HUES6 (cell line): ENCODE data around the gene ASH1L.

Experiments
- H3K27ac ChIP-seq: 2 replicates; pipeline ENCODE4 v1.7.0; 2013; ENCODE audit warnings: low read depth, mild to moderate bottlenecking, low read length, inconsistent platforms
- H3K27me3 ChIP-seq: 2 replicates; pipeline ENCODE4 v1.6.1; 2013; ENCODE audit warnings: low read length; ENCODE audit not compliant: control insufficient read depth, insufficient read depth
- H3K36me3 ChIP-seq: 2 replicates; pipeline ENCODE4 v1.6.1; 2013; ENCODE audit warnings: low read length; ENCODE audit not compliant: control insufficient read depth, insufficient read depth
- H3K4me1 ChIP-seq: 2 replicates; pipeline ENCODE4 v1.6.1; 2013; ENCODE audit warnings: low read length; ENCODE audit not compliant: control insufficient read depth, insufficient read depth
- H3K4me3 ChIP-seq: 2 replicates; pipeline ENCODE4 v1.5.1; 2013; ENCODE audit warnings: low read depth, low read length
- H3K9ac ChIP-seq: one replicate; pipeline ENCODE4 v1.6.1; 2013; ENCODE audit warnings: mild to moderate bottlenecking, low read length
- H3K9me3 ChIP-seq: 2 replicates; pipeline ENCODE4 v1.6.1; 2013; ENCODE audit warnings: low read depth, low read length; ENCODE audit not compliant: control insufficient read depth, insufficient read depth

The ASH1L gene

GRCh38 chr1:155320661-155321617, 241.7 kb downstream of the ASH1L start, which contains the start of gene RUSC1:
Gene RUSC1, plus strand, starts transcription at chr1:155320894. Its CDS starts 880 bp downstream, at chr1:155321774.
- peak within 1 kb of the TSS; percentile 18 for H3K9ac ChIP-seq
- no peak within 1 kb of the TSS for H3K27ac ChIP-seq
- H3K36me3 ChIP-seq = peaks cover 43% of the 10 kb centered on the region
- peak within 1 kb of the TSS; percentile 87 for H3K4me3 ChIP-seq
- peaks cover 28% of the 10 kb centered on the region for H3K4me1 ChIP-seq
- H3K27me3 ChIP-seq = peaks cover 9% of the 10 kb centered on the region; the same call in 1 of the 2 replicates
- no peaks in the 10 kb centered on the region for H3K9me3 ChIP-seq

DNA sequence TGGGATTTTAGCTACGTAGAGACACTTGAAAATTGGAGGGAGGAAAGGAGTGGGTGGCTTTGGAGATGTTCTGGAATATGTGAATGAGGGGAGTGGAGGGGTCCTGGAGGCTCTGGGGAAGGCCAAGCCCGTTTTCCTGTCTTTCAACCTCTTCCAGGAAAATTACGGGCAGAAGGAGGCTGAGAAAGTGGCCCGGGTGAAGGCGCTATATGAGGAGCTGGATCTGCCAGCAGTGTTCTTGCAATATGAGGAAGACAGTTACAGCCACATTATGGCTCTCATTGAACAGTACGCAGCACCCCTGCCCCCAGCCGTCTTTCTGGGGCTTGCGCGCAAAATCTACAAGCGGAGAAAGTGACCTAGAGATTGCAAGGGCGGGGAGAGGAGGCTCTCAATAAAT, 242.4 kb downstream of the ASH1L start:
- Histone ChIP-seq H3K9me3 (no peaks in the 10 kb centered on the region), H3K36me3 (peaks cover 39% of the 10 kb centered on the region), H3K4me3 (peak overlapping the region; percentile 87), H3K9ac (no peak overlapping the region), H3K4me1 (peaks cover 22% of the 10 kb centered on the region), H3K27ac (no peak overlapping the region), H3K27me3 (peaks cover 9% of the 10 kb centered on the region; the same call in 1 of the 2 replicates)

DNA sequence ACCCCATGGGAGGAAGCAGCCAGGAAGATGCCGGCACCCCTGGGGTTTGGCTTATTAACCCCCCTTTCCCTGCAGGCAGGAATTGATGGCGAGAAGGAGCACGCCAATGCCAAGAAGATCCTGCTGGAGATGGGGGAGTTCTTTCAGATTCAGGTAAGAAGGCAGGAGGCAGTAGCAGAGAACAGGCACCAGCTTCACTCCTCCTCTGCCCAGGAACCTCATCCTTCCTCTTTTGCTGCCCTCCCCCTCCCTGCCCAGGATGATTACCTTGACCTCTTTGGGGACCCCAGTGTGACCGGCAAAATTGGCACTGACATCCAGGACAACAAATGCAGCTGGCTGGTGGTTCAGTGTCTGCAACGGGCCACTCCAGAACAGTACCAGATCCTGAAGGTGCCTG, 243.1 kb downstream of the ASH1L start:
- no peak overlapping the region for H3K9ac ChIP-seq
- H3K36me3 ChIP-seq = peaks cover 45% of the 10 kb centered on the region
- H3K27ac ChIP-seq = no peak overlapping the region
- peaks cover 21% of the 10 kb centered on the region for H3K4me1 ChIP-seq
- H3K27me3 ChIP-seq = peaks cover 9% of the 10 kb centered on the region; the same call in 1 of the 2 replicates
- H3K9me3 ChIP-seq = no peaks in the 10 kb centered on the region
- H3K4me3 ChIP-seq = no peak overlapping the region

GRCh38 chr1:155318082-155318481, 244.5 kb downstream of the ASH1L start:
- Histone ChIP-seq H3K9me3 (no peaks in the 10 kb centered on the region), H3K9ac (no peak overlapping the region), H3K4me1 (peaks cover 21% of the 10 kb centered on the region), H3K27me3 (peaks cover 9% of the 10 kb centered on the region; the same call in 1 of the 2 replicates), H3K27ac (no peak overlapping the region), H3K4me3 (no peak overlapping the region), H3K36me3 (peaks cover 58% of the 10 kb centered on the region)

- Histone ChIP-seq H3K9me3 (no peaks in the 10 kb centered on the region), H3K4me3 (no peak overlapping the region), H3K36me3 (peaks cover 68% of the 10 kb centered on the region), H3K9ac (no peak overlapping the region), H3K4me1 (peaks cover 14% of the 10 kb centered on the region), H3K27me3 (peaks cover 6% of the 10 kb centered on the region; the same call in 1 of the 2 replicates), H3K27ac (no peak overlapping the region)
Observed at GRCh38 chr1:155316922-155317321, 245.7 kb downstream of the ASH1L start.

DNA sequence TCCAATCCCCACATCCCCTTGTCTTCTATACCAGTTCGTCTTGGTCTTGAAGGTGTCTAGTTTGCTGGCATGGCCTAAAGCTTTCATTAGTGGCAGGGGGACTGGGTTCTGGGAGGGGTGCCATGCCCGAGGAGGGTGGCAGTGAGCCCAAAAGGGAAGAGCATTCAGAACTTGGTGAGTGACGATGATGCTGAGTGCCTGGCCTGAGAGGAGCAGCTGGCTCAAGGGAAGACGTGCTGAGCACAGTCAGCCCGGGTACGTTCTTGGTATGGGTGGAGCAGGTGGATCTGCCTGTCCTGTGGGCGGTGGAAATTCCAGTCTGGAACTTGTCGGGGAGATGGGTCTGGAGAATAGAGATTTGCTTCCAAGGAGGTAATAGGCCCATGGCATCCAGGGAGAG, 249.3 kb downstream of the ASH1L start:
- peaks cover 73% of the 10 kb centered on the region for H3K36me3 ChIP-seq
- no peak overlapping the region for H3K27ac ChIP-seq
- H3K4me3 ChIP-seq = no peak overlapping the region
- H3K9me3 ChIP-seq = no peaks in the 10 kb centered on the region
- no peak overlapping the region for H3K9ac ChIP-seq
- peaks cover 8% of the 10 kb centered on the region for H3K4me1 ChIP-seq
- H3K27me3 ChIP-seq = no peaks in the 10 kb centered on the region

GRCh38 chr1:155309423-155310021, 253.1 kb downstream of the ASH1L start:
- Histone ChIP-seq H3K27me3 (no peaks in the 10 kb centered on the region), H3K36me3 (peaks cover 47% of the 10 kb centered on the region), H3K9ac (peak overlapping the region; percentile 94), H3K27ac (peak overlapping the region; percentile 80; the same call in 1 of the 2 replicates), H3K4me1 (peaks cover 13% of the 10 kb centered on the region), H3K9me3 (no peaks in the 10 kb centered on the region), H3K4me3 (peak overlapping the region; percentile 79)

DNA sequence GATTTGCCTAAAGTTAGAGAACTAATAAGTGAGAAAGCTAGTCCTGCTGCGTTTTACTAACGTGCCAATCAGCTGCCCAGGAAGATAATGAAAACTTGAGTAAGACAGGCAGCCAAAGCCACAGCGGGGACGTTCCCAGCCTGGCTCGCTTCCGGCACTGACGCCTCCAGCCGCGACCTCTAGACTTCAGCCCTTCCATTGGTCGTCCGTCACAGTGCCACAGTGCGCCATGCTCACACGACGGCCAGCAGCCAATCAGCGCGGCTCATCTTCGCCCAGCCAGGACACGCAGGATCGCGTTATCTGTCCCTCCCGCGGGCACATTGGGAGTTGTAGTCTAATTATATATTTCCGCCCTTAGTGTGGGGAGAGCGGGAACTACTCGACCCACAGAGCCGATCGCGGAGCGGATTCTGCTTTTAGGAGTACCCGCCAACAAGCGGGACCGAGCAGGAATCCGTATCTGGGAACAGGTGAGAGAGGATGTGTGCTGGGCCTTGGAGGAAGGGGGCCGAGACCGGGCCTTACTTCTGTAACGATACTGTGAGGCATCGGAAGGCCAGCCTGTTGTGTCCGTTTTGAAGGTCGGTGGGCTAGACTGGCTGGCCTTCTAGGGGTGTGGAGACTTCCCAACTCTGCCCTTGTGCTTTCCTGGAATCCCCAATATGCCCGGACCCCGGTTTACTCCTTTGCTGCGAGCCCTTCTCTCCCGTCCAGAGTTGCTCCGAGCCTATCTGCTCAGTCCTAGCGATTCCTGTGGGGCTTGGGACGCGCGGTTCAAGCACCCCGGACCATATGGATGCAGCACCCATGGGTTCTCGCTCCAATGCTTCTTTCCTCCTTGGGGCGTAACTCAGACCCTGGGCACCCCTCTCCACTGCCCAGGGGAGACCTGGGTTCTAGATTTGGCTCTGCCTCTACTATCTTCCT, 253.8 kb downstream of the ASH1L start, which contains the start of gene FDPS:
Gene FDPS, plus strand, starts transcription at position 374 of the 930 bp plus-strand sequence. CDS start 924 bp downstream, outside the sequence.
- H3K4me1 ChIP-seq = peaks cover 13% of the 10 kb centered on the region
- peaks cover 40% of the 10 kb centered on the region for H3K36me3 ChIP-seq
- peak within 1 kb of the TSS; percentile 94 for H3K9ac ChIP-seq
- H3K9me3 ChIP-seq = no peaks in the 10 kb centered on the region
- no peaks in the 10 kb centered on the region for H3K27me3 ChIP-seq
- peak within 1 kb of the TSS; percentile 80; the same call in 1 of the 2 replicates for H3K27ac ChIP-seq
- H3K4me3 ChIP-seq = peak within 1 kb of the TSS; percentile 79

DNA sequence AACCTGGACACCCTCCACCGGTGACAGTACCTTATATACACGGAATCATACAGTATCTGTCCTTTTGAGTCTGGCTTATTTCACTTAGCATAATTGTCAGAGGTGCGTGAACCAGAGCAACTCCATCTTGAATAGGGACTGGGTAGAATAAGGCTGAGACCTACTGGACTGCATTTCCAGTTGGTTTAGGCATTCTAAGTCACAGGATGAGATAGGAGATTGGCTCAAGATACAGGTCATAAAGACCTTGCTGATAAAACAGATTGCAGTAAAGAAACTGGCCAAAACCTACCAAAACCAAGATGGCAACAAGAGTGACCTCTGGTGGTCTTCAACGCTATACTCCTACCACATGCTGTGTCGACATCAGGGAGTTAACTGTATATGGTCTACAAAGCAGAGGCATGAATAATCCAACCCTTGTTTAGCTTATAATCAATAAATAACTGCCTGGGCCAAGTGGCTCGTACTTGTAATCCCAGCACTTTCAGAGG, 255.3 kb downstream of the ASH1L start:
- no peak overlapping the region for H3K27ac ChIP-seq
- H3K9me3 ChIP-seq = no peaks in the 10 kb centered on the region
- no peaks in the 10 kb centered on the region for H3K27me3 ChIP-seq
- peaks cover 13% of the 10 kb centered on the region for H3K4me1 ChIP-seq
- H3K4me3 ChIP-seq = no peak overlapping the region
- no peak overlapping the region for H3K9ac ChIP-seq
- H3K36me3 ChIP-seq = peaks cover 27% of the 10 kb centered on the region

- H3K4me3 ChIP-seq = no peak overlapping the region
- peaks cover 17% of the 10 kb centered on the region for H3K36me3 ChIP-seq
- no peaks in the 10 kb centered on the region for H3K27me3 ChIP-seq
- peaks cover 13% of the 10 kb centered on the region for H3K4me1 ChIP-seq
- no peak overlapping the region for H3K9ac ChIP-seq
- no peaks in the 10 kb centered on the region for H3K9me3 ChIP-seq
- H3K27ac ChIP-seq = no peak overlapping the region
Observed at GRCh38 chr1:155305881-155306391, 256.7 kb downstream of the ASH1L start.
